GM18861 (cell line): ENCODE measurements around the gene SLC4A5.

Experiments used
- ATAC-seq: cut with Tn5 transposase; IDR thresholded peaks from one replicate; pipeline ENCODE4 v1.9.1; 2021; ENCODE audit not compliant: unreplicated experiment

SLC4A5 gene

GRCh38 chr2:74314107-74314506 is 29.1 kb downstream of the SLC4A5 start:
- no peak for ATAC-seq

GRCh38 chr2:74313497-74313896 is 29.7 kb downstream of the SLC4A5 start:
- no peak for ATAC-seq

GRCh38 chr2:74312913-74313312 is 30.3 kb downstream of the SLC4A5 start:
- no peak for ATAC-seq

GRCh38 chr2:74307720-74308119 is 35.5 kb downstream of the SLC4A5 start:
- no peak for ATAC-seq

GRCh38 chr2:74304332-74305148 is 38.7 kb downstream of the SLC4A5 start:
- no peak for ATAC-seq

GRCh38 chr2:74302865-74303264 is 40.4 kb downstream of the SLC4A5 start:
- ATAC-seq, result no peak

GRCh38 chr2:74301262-74301661 is 42.0 kb downstream of the SLC4A5 start:
- ATAC-seq, result no peak

- no peak for ATAC-seq
Measured at GRCh38 chr2:74300506-74300905, 42.7 kb downstream of the SLC4A5 start.

- ATAC-seq, result no peak
Measured at GRCh38 chr2:74297950-74298349, 45.3 kb downstream of the SLC4A5 start.

- no peak for ATAC-seq
Measured at GRCh38 chr2:74297391-74297790, 45.8 kb downstream of the SLC4A5 start.

GRCh38 chr2:74293191-74293991 is 49.8 kb downstream of the SLC4A5 start:
- no peak for ATAC-seq

- ATAC-seq, result no peak
Measured at GRCh38 chr2:74292751-74293150, 50.5 kb downstream of the SLC4A5 start.

GRCh38 chr2:74291886-74292621 is 51.2 kb downstream of the SLC4A5 start:
- no peak for ATAC-seq

GRCh38 chr2:74291218-74291544 is 52.0 kb downstream of the SLC4A5 start:
- ATAC-seq, result no peak

- ATAC-seq, result no peak
Measured at GRCh38 chr2:74290466-74291217, 52.6 kb downstream of the SLC4A5 start.

GRCh38 chr2:74290066-74290465 is 53.1 kb downstream of the SLC4A5 start:
- no peak for ATAC-seq

GRCh38 chr2:74286725-74287124 is 56.5 kb downstream of the SLC4A5 start:
- ATAC-seq, result no peak

GRCh38 chr2:74281141-74281975 is 61.9 kb downstream of the SLC4A5 start:
- no peak for ATAC-seq

GRCh38 chr2:74278694-74279093 is 64.5 kb downstream of the SLC4A5 start:
- ATAC-seq, result no peak

GRCh38 chr2:74278176-74278575 is 65.0 kb downstream of the SLC4A5 start:
- ATAC-seq, result no peak
